HL-60/S4 treated with phorbol 12-myristate 13-acetate at 8.2 ng/mL for 4 days and 3 days (cell line): ENCODE data around the gene PDE6B.

Experiments
- in situ Hi-C: fragments of 300-500 bp; cut with MboI; formaldehyde crosslinking; loops from 2 replicates; pipeline ENCODE4 v1.15.0; 2022; ENCODE audit warnings: low sequenced_read_pairs

PDE6B gene

GRCh38 chr4:622071-622995 lies 3.0 kb upstream of the PDE6B start:
- in situ Hi-C loops = no loop called here

GRCh38 chr4:622996-623913 lies 2.1 kb upstream of the PDE6B start:
- in situ Hi-C loops = no loop called here

- in situ Hi-C loops = no loop called here
Observed at GRCh38 chr4:623914-624566, 1.3 kb upstream of the PDE6B start.

DNA sequence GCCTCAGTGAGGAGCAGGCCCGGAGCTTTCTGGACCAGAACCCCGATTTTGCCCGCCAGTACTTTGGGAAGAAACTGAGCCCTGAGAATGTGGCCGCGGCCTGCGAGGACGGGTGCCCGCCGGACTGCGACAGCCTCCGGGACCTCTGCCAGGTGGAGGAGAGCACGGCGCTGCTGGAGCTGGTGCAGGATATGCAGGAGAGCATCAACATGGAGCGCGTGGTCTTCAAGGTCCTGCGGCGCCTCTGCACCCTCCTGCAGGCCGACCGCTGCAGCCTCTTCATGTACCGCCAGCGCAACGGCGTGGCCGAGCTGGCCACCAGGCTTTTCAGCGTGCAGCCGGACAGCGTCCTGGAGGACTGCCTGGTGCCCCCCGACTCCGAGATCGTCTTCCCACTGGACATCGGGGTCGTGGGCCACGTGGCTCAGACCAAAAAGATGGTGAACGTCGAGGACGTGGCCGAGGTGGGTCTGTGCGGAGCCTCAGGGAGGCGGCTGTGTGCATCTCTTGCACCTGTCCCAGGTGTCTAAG lies 323 bp downstream of the PDE6B start:
- in situ Hi-C loops = no loop called here

GRCh38 chr4:626201-627091 lies 1.1 kb downstream of the PDE6B start:
- in situ Hi-C loops = no loop called here

GRCh38 chr4:627347-628125 lies 2.2 kb downstream of the PDE6B start:
- in situ Hi-C loops = no loop called here

- in situ Hi-C loops = no loop called here
Observed at GRCh38 chr4:628311-628741, 3.0 kb downstream of the PDE6B start.

- in situ Hi-C loops = no loop called here
Observed at GRCh38 chr4:628821-629635, 3.7 kb downstream of the PDE6B start.

- in situ Hi-C loops = no loop called here
Observed at GRCh38 chr4:629636-629914, 4.2 kb downstream of the PDE6B start.

DNA sequence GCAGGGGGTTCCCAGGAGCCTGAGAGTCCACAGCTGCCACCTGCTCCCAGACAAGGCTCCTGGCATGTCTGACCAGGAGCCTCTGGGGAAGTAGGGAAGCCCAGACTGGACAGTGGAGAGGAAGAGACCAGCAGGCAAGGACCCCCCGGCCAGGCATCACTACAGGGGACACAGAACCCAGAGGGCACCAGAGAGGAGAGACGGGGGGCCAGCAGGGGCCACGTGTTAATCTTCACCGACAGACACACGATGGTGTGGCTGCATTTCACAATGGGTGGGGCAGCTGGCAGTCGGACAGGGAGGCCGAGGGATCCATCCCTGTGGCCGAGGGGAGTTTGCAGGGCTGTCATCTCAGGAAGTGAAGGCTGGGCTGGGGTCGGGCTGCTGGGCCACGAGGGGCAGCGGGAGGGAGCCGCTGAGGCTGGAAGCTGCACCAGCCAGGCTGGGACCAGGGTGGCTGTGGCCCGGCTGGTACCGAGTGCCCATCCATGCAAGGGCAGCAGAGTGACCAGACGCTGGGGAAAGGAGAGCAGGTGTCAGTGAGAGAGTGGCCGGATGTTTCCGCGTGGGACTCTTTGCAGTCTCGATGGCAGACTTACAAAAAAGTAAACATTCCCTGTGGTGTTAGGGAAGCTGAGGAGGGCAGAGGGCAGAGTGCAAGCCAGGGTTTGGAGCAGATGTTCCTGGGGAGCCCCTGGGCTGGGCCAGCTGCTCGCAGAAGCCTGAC lies 4.7 kb downstream of the PDE6B start:
- in situ Hi-C loops = no loop called here

- in situ Hi-C loops = no loop called here
Observed at GRCh38 chr4:630656-631055, 5.3 kb downstream of the PDE6B start.

DNA sequence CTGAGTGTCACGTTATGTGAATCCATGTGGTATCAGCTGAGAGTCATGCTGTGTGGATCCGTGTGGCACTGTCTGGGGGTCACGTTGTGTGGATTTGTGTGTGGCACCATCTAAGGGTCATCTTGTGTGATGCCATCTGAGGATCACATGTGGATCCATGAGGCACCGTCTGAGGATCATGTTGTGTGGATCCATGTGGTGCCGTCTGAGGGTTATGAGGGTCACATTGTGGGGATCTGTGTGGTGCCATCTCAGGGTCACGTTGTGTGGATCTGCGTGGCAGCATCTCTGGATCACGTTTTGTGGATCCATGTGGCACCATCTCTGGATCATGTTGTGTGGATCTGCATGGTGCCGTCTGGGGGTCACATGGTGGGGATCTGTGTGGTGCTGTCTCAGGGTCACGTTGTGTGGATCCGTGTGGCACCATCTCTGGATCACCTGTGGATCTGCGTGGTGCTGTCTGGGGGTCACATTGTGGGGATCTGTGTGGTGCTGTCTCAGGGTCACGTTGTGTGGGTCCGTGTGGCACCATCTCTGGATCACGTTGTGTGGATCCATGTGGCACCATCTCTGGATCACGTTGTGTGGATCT lies 6.9 kb downstream of the PDE6B start:
- in situ Hi-C loops = no loop called here

DNA sequence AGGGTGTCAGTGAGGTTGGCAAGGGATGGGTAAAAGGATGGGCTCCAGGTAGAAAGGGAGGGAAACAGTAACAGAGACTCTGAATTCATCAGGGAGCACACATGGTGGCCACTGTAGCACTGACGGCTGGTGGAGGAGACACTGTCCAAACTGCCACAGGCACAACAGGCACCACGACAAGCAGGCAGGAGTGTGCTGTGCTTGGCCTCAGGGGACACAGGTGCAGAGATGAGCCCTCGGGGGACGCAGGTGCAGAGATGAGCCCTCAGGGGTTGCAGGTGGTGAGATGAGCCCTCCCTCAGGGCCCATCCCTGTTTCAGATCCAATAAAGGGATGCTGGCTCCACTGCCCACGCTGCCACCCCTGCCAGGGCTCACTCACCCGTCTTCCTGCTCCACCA lies 7.6 kb downstream of the PDE6B start:
- in situ Hi-C loops = no loop called here

- in situ Hi-C loops = no loop called here
Observed at GRCh38 chr4:633406-633805, 8.0 kb downstream of the PDE6B start.

GRCh38 chr4:633976-634598 lies 8.7 kb downstream of the PDE6B start:
- in situ Hi-C loops = no loop called here

- in situ Hi-C loops = no loop called here
Observed at GRCh38 chr4:634599-634985, 9.2 kb downstream of the PDE6B start.
